ENCODE results near the gene IRAK2. TPM values are rescaled to one million over a fixed set of nuclear protein-coding genes. Genes with fewer than 3 reads are reported as not detected.

The IRAK2 gene
- total RNA-seq, 2 donors from 2014 or later, result 1.1 to 2.8 TPM

- no peaks in the 10 kb centered on the region for H3K9me3 ChIP-seq
- H3K36me3 ChIP-seq, result peaks cover 55% of the 10 kb centered on the region
- H3K27me3 ChIP-seq, result no peaks in the 10 kb centered on the region
- no peak overlapping the region for H3K4me3 ChIP-seq
- no peak for DNase-seq (ENCODE audit: low spot score)
- peaks cover 0 to 12% of the 10 kb centered on the region in 2 donors for H3K4me1 ChIP-seq
- TF ChIP-seq CTCF (IDR thresholded peaks at IDR 0.05), result no peak
- H3K27ac ChIP-seq, result no peak overlapping the region
Observed at GRCh38 chr3:10272977-10273376, 108.3 kb downstream of the IRAK2 start.

GRCh38 chr3:10273702-10274305 is 109.1 kb downstream of the IRAK2 start:
- peaks cover 63% of the 10 kb centered on the region for H3K36me3 ChIP-seq
- H3K27ac ChIP-seq, result no peak overlapping the region
- H3K27me3 ChIP-seq, result no peaks in the 10 kb centered on the region
- H3K4me3 ChIP-seq, result no peak overlapping the region
- no peak for DNase-seq (ENCODE audit: low spot score)
- no peaks in the 10 kb centered on the region for H3K9me3 ChIP-seq
- H3K4me1 ChIP-seq, result peaks cover 0 to 12% of the 10 kb centered on the region in 2 donors
- no peak for TF ChIP-seq CTCF (IDR thresholded peaks at IDR 0.05)

- no peak overlapping the region for H3K27ac ChIP-seq
- H3K4me3 ChIP-seq, result no peak overlapping the region
- no peaks in the 10 kb centered on the region for H3K27me3 ChIP-seq
- H3K9me3 ChIP-seq, result no peaks in the 10 kb centered on the region
- no peak for DNase-seq (ENCODE audit: low spot score)
- no peak for TF ChIP-seq CTCF (IDR thresholded peaks at IDR 0.05)
- H3K36me3 ChIP-seq, result peaks cover 64% of the 10 kb centered on the region
- H3K4me1 ChIP-seq, result peaks cover 0 to 12% of the 10 kb centered on the region in 2 donors
Observed at GRCh38 chr3:10274601-10275000, 109.9 kb downstream of the IRAK2 start.

DNA sequence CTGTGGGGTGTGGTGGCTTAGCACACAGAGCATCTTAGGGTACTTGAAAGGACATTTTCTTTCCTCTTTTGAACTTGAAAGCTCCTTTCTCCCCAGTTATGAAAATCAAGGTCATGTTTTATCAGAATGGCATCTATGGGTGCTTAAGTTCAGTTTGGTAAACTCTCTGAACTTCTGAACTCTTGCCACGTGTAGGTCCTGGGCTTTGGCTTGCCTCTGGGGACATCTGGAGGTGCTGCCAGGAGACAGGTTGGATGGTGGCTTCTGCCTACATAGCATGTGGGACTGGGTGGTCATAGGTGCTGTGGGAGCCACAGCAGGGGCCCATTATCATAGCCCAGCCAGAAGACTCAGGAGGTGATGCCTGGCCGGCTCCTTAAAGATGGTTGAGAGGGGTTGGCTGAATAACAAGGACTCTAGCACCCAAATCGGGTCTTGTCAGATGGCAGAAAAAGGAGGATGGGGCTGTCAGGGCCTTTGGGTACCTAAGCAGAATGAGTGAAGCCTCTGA is 112.5 kb downstream of the IRAK2 start:
- peaks cover 0 to 12% of the 10 kb centered on the region in 2 donors for H3K4me1 ChIP-seq
- TF ChIP-seq CTCF (IDR thresholded peaks at IDR 0.05), result no peak
- DNase-seq (ENCODE audit: low spot score), result no peak
- no peak overlapping the region for H3K27ac ChIP-seq
- H3K36me3 ChIP-seq, result peaks cover 59% of the 10 kb centered on the region
- no peaks in the 10 kb centered on the region for H3K9me3 ChIP-seq
- no peaks in the 10 kb centered on the region for H3K27me3 ChIP-seq
- H3K4me3 ChIP-seq, result no peak overlapping the region

DNA sequence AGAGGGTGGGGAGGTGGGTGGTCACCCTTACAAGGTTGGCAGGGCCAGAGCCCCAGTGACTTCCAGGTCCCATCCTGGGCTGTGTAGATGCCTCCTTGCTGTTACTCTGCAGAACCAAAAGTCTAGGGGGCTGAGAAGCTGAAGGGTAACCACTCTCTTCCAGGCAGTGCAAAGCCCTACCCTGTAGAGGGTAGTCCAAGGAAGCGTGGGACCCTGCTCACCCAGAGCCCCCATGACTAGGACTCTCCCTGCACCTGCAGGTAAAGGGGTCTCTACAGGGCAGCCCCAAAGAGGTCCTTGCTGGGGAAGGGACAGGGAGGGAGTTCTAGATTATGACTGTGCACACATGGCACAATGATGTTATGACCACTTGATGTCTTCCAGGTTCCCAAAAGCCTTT is 113.8 kb downstream of the IRAK2 start:
- no peak for DNase-seq (ENCODE audit: low spot score)
- no peak overlapping the region for H3K4me3 ChIP-seq
- H3K4me1 ChIP-seq, result peaks cover 0 to 11% of the 10 kb centered on the region in 2 donors
- no peaks in the 10 kb centered on the region for H3K27me3 ChIP-seq
- H3K9me3 ChIP-seq, result no peaks in the 10 kb centered on the region
- peaks cover 55% of the 10 kb centered on the region for H3K36me3 ChIP-seq
- TF ChIP-seq CTCF (IDR thresholded peaks at IDR 0.05), result no peak
- H3K27ac ChIP-seq, result no peak overlapping the region
